Thymus (tissue), 11 donors: ENCODE measurements around the gene DEF6. TPM values are rescaled to one million over a fixed set of nuclear protein-coding genes. Genes with fewer than 3 reads are reported as not detected.

Source experiments
- DNase-seq, 9 donors: peaks; one replicate each; pipeline ENCODE4 v3.0.0-alpha.2; 2013; ENCODE audit warnings: low spot score in 9 of 9, low read depth in 6 of 9, missing footprints in 1 of 9
- H3K27ac ChIP-seq, 2 donors: one replicate each; pipeline ENCODE4 v1.5.1; 2013; ENCODE audit warnings: control low read depth in 1 of 2, low read depth in 1 of 2, low read length in 1 of 2, mild to moderate bottlenecking in 1 of 2, moderate library complexity in 1 of 2
- H3K27me3 ChIP-seq, 2 donors: one replicate each; pipeline ENCODE4 v1.5.1; 2013; ENCODE audit warnings: low read length in 1 of 2; ENCODE audit not compliant: control insufficient read depth in 2 of 2, insufficient read depth in 1 of 2
- H3K36me3 ChIP-seq, 2 donors: one replicate each; pipeline ENCODE4 v1.5.1; 2013; ENCODE audit warnings: low read length in 1 of 2, mild to moderate bottlenecking in 1 of 2, moderate library complexity in 1 of 2; ENCODE audit not compliant: control insufficient read depth in 2 of 2, insufficient read depth in 2 of 2
- H3K4me1 ChIP-seq, 2 donors: one replicate each; pipeline ENCODE4 v1.5.1; 2013; ENCODE audit warnings: low read length in 2 of 2; ENCODE audit not compliant: control insufficient read depth in 2 of 2, insufficient read depth in 2 of 2
- H3K4me3 ChIP-seq, 2 donors: one replicate each; pipeline ENCODE4 v1.5.1; 2013; ENCODE audit warnings: low read length in 2 of 2, control low read depth in 1 of 2, mild to moderate bottlenecking in 1 of 2
- H3K9me3 ChIP-seq, 2 donors: one replicate each; pipeline ENCODE4 v1.5.1; 2013; ENCODE audit warnings: low read length in 1 of 2, mild to moderate bottlenecking in 1 of 2; ENCODE audit not compliant: control insufficient read depth in 2 of 2, insufficient read depth in 1 of 2
- WGBS: extraction: QIAGEN DNeasy Blood & Tissue Kit; methylation state at CpG from one replicate; pipeline ENCODE4 v1.1.7; 2013; 5-methylcytosine and 5-hydroxymethylcytosine counted together
- polyA plus RNA-seq: library from polyadenylated mRNA; stranded (reverse); fragments of 200-250 nt; gene quantifications from one replicate; pipeline ENCODE4 v1.2.3, GENCODE V29; 2013
- total RNA-seq: library from RNA; stranded (reverse); fragments of 120-200 nt; gene quantifications from one replicate; pipeline ENCODE4 v1.2.4, GENCODE V29; 2013
- donor health status: healthy.

Gene DEF6
- total and polyA plus RNA-seq, 2 donors = 75.7 to 148 TPM

GRCh38 chr6:35311390-35312075 lies 13.9 kb downstream of the DEF6 start:
- DNase-seq = peak in 6 of 9 donors; percentile 42 to 86 (median 66)
- Histone ChIP-seq H3K27ac (peak overlapping the region; percentile 83 to 92), H3K4me3 (peak overlapping the region; percentile 10 to 32), H3K36me3 (peaks cover 28 to 63% of the 10 kb centered on the region in 2 donors), H3K4me1 (peaks cover 26 to 40% of the 10 kb centered on the region in 2 donors), H3K27me3 (no peaks in the 10 kb centered on the region), H3K9me3 (no peaks in the 10 kb centered on the region)
- WGBS = 10% methylated on average over 6 of the region's 6 CpGs

DNA sequence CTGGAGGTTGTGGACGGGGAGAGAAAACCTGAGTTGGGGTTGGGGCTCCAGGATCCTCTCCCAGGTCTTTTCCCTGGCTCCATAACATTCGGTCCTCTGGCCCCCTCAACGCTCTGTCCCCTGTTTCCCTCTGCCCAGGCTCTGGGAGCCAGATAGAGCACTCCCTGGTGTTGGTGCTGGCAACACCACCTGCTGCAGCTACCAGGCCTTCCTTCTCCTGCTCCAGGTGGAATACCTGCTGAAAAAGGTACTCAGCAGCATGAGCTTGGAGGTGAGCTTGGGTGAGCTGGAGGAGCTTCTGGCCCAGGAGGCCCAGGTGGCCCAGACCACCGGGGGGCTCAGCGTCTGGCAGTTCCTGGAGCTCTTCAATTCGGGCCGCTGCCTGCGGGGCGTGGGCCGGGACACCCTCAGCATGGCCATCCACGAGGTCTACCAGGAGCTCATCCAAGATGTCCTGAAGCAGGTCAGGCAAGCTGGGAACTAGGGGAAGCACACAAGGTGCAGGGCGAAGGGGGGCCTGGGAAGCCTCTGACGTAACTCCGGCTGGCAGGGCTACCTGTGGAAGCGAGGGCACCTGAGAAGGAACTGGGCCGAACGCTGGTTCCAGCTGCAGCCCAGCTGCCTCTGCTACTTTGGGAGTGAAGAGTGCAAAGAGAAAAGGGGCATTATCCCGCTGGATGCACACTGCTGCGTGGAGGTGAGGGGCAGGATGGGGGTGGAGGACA lies 14.6 kb downstream of the DEF6 start:
- Histone ChIP-seq H3K4me1 (peaks cover 26 to 40% of the 10 kb centered on the region in 2 donors), H3K4me3 (peak overlapping the region; percentile 10 to 32), H3K36me3 (peaks cover 28 to 63% of the 10 kb centered on the region in 2 donors), H3K9me3 (no peaks in the 10 kb centered on the region), H3K27me3 (no peaks in the 10 kb centered on the region), H3K27ac (peak overlapping the region; percentile 83 to 92)
- 92% methylated on average over 19 of the region's 19 CpGs for WGBS
- DNase-seq = no peak

DNA sequence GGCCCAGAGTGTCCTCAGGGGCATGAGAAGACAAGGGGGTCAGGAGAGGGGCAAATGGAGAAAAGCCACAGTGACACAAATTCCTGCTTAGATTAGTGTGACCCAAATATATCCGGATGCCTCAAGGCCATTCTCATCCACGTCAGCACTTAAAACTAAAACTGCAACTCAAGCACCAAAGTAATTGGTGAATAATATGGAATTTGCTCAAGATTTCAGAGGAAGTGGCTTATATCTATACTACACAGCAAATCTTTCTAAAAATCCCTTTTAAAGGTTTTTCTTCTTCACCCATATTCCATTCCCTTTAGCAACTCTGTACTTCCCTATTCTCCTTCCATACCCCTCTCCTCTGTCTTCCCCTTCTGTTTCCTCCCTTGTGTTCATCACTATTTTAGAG lies 15.2 kb downstream of the DEF6 start:
- no peaks in the 10 kb centered on the region for H3K9me3 ChIP-seq
- H3K27me3 ChIP-seq = no peaks in the 10 kb centered on the region
- WGBS = 69% methylated on average over 2 of the region's 2 CpGs
- H3K36me3 ChIP-seq = peaks cover 34 to 64% of the 10 kb centered on the region in 2 donors
- peaks cover 26 to 40% of the 10 kb centered on the region in 2 donors for H3K4me1 ChIP-seq
- peak overlapping the region; percentile 75 to 83 for H3K27ac ChIP-seq
- no peak overlapping the region for H3K4me3 ChIP-seq
- DNase-seq = no peak

DNA sequence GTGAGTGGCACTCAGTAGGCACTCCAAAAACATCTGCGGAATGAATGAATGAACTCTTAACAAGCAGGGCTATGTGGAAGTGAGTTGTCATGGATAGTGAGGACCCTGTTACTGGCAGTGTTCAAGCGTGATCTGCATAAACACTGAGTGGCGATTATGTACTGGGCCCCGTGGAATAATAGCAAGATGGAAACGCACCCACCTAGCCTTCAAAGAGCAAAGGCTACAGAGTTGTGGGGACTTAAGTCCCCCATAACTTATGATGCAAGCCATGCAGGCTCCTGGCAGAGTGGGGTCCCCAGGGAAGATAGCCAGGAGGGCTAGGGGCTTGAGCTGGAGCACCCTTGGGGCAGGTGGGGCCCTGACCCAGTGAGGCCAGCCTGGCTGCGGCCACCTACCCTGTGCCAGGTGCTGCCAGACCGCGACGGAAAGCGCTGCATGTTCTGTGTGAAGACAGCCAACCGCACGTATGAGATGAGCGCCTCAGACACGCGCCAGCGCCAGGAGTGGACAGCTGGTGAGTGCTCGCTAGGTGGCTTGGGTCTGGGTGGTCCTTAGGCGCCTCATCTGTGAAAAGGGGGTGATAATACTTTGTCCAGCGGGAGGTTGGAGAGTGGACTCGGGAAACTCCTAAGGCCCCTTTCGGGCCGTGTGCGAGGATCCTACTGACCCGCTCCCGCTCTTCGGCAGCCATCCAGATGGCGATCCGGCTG lies 20.0 kb downstream of the DEF6 start:
- H3K36me3 ChIP-seq = peaks cover 57 to 75% of the 10 kb centered on the region in 2 donors
- no peak for DNase-seq
- H3K4me1 ChIP-seq = peaks cover 0 to 1% of the 10 kb centered on the region in 2 donors
- H3K27ac ChIP-seq = no peak overlapping the region
- no peaks in the 10 kb centered on the region for H3K27me3 ChIP-seq
- H3K9me3 ChIP-seq = no peaks in the 10 kb centered on the region
- no peak overlapping the region for H3K4me3 ChIP-seq
- WGBS = 96% methylated on average over 28 of the region's 28 CpGs

DNA sequence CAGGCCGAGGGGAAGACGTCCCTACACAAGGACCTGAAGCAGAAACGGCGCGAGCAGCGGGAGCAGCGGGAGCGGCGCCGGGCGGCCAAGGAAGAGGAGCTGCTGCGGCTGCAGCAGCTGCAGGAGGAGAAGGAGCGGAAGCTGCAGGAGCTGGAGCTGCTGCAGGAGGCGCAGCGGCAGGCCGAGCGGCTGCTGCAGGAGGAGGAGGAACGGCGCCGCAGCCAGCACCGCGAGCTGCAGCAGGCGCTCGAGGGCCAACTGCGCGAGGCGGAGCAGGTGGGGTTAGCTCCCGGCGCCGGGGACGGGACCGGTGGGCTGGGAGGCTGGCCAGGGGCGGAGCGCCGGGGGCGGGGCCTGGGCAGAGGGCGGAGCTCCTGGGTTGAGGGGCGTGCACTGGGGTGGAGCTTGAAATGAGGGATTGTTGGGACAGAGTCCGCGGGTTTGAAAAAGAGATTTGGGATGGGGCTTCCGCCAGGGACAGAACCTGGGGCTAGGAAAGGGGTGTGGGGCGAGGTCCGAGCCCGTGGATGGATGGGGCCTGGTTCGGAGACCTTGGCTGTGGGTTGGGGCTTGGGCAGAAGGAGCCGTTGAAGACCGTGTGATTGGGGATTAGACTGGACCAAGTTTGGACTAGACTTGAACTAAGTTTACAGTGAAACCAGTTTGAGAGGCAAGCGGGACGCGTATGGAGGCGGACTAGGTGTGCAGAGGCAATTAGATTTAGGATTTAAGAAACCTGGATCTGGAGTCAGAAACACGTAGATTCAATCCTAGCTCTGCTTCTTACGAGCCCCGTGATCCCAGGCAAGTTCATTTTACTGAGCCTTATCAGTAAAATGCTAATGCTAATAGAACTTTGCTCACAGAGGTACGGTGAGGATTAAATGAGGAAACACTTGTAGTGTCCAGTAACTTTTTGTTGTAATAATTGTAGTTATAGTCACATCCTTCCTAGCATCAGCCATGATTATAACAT lies 20.9 kb downstream of the DEF6 start:
- Histone ChIP-seq H3K27me3 (no peaks in the 10 kb centered on the region), H3K36me3 (peaks cover 63 to 75% of the 10 kb centered on the region in 2 donors), H3K4me3 (no peak overlapping the region), H3K9me3 (no peaks in the 10 kb centered on the region), H3K4me1 (no peaks in the 10 kb centered on the region), H3K27ac (no peak overlapping the region)
- WGBS = 95% methylated on average over 55 of the region's 55 CpGs
- no peak for DNase-seq

GRCh38 chr6:35319346-35320030 lies 21.9 kb downstream of the DEF6 start:
- DNase-seq = no peak
- Histone ChIP-seq H3K27ac (no peak overlapping the region), H3K4me1 (no peaks in the 10 kb centered on the region), H3K4me3 (no peak overlapping the region), H3K9me3 (no peaks in the 10 kb centered on the region), H3K36me3 (peaks cover 66 to 81% of the 10 kb centered on the region in 2 donors), H3K27me3 (no peaks in the 10 kb centered on the region)
- WGBS = 97% methylated on average over 20 of the region's 20 CpGs

DNA sequence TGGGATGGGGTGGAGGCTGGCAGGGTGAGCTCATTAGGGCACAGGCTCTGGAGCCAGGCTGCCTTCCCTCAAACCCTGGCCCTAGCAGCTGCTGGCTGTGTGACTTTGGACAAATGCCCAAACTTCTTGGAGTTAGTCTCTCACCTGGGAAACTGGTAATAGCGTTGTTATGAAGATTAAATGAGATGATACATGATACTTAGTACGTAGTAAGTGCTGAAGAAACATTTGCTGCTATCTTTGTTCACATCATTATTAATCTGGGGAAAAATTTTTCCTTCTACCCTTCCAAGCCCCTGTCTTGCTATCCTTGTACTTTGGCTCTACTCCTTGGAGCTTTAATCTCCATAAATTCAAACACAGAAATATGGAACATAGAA lies 22.4 kb downstream of the DEF6 start:
- WGBS = 98% methylated on average over 2 of the region's 2 CpGs
- no peak overlapping the region for H3K4me3 ChIP-seq
- peaks cover 71 to 84% of the 10 kb centered on the region in 2 donors for H3K36me3 ChIP-seq
- no peaks in the 10 kb centered on the region for H3K9me3 ChIP-seq
- no peak overlapping the region for H3K27ac ChIP-seq
- no peaks in the 10 kb centered on the region for H3K4me1 ChIP-seq
- H3K27me3 ChIP-seq = no peaks in the 10 kb centered on the region
- DNase-seq = no peak

- Histone ChIP-seq H3K36me3 (peaks cover 70 to 86% of the 10 kb centered on the region in 2 donors), H3K4me1 (no peaks in the 10 kb centered on the region), H3K9me3 (no peaks in the 10 kb centered on the region), H3K27ac (no peak overlapping the region), H3K4me3 (no peak overlapping the region), H3K27me3 (no peaks in the 10 kb centered on the region)
- WGBS = over 99% methylated on average over 8 of the region's 8 CpGs
- no peak for DNase-seq
Measured at GRCh38 chr6:35321091-35321490, 23.5 kb downstream of the DEF6 start.
